Stimulated activated CD4-positive, alpha-beta T cell treated with anti-CD3 and anti-CD28 coated beads, Interleukin-1b, Interleukin-23, amount 100 ng/mL, for 48 hours (primary cell): ENCODE measurements around the gene KCNJ11.
"Not testable (repeated sequence)": the region's sequence is repeated elsewhere in the genome, so short reads cannot be mapped to it uniquely, and the experiment has no call there.

Source experiments
- DNase-seq: peaks from one replicate; pipeline ENCODE4 v3.0.0-alpha.2; 2020

KCNJ11 gene

DNA sequence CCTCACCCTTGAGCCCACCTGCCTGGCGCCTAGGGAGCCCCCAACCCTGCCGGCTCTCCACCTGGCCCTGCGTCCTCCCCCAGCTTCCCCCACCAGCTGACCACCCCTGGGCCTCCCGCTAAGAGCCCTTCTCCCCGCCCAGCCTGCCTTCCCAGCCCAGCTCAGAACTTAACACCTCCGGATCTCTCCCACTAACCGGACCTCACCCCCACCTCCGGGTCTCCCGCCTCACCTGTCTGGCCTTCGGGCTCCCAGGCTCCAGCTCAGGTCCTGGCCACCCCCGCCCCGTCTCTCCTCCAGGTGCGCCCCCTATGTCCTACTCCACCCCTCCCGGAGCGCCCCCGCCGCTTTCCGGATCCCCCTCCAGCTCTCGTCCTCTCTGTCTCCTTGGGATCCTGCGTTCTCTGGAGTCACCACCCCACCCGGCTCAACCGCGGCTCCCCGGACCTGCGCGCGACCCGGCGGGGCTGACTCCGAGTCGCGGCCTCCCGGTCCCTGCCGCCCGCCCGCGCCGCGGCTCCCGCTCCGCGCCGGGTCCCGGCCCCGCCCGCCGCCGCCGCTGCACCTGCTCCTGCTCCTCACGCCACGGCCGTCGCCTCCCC, at the start of gene KCNJ11:
TSS of gene KCNJ11 (minus strand) at position 51 of the 602 bp plus-strand sequence. CDS start 568 bp downstream, outside the sequence.
- no peak for DNase-seq

GRCh38 chr11:17437366-17437765, 48.9 kb upstream of the KCNJ11 start:
- no peak for DNase-seq

- DNase-seq: no peak
Observed at GRCh38 chr11:17434108-17434507, 45.6 kb upstream of the KCNJ11 start.

DNA sequence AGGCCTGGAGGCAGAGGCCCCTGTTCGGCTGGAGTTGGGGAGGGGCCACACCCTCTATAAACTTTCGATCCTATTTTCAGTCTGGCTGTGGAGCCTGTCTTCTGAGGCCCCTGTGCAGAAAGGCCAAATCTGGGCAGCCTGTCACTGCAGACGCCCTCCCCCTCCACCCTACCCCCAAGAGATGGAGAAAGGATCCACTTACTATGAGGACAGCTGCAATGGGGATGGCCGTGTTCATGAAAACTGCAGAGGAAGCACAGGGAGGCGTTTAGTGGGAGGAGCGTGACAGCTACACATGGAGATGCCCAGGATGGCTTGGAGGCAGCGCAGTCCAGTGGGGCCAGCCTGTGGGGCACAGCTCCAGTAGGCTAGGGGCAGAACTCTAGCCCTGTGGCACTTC, 43.5 kb upstream of the KCNJ11 start:
- DNase-seq: no peak

GRCh38 chr11:17431139-17431538, 42.7 kb upstream of the KCNJ11 start:
- no peak for DNase-seq

GRCh38 chr11:17430616-17431015, 42.2 kb upstream of the KCNJ11 start:
- DNase-seq: no peak

GRCh38 chr11:17428925-17429324, 40.5 kb upstream of the KCNJ11 start:
- no peak for DNase-seq

DNA sequence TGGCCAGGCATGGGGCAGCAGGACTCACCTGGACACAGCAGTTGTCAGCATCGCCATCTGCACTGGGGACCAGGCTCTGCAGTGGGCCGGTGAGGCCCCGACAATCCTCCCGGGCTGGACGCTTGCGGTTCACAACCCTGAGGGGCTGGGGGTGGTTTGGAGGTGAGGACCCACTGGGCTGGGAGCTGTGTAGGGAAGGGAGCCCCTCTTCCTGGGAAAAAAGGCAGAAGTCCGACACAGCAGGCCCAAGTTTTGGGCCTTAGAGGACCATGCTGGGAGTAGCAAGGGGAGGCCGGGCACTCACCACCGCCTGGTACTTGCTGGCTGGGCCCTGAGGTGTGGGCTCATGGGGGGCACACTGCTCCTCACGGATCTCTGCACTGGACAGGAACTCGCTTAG, 39.8 kb upstream of the KCNJ11 start:
- no peak for DNase-seq

- DNase-seq: not testable (repeated sequence)
Observed at GRCh38 chr11:17426233-17426632, 37.8 kb upstream of the KCNJ11 start.

- no peak for DNase-seq
Observed at GRCh38 chr11:17423533-17424310, 35.3 kb upstream of the KCNJ11 start.

DNA sequence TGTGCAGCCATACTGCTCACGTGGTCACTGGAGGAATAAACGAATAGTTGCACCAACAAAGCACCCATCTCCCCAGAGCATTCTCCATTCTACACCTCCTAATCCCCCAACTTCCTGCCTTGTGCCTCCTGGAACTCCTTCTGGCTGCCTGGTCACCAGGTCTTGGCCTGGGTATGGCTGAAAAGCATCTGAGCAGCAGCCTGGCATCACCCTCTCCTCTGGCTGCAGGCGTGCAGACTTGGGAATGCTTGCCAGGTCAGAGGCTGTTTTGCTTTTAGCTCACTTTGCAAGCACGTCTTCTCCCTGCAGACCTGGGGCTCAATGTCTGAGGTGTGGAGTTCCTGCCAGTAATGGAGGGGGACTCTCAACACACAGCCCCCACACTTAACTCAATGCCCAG, 33.3 kb upstream of the KCNJ11 start:
- no peak for DNase-seq

DNA sequence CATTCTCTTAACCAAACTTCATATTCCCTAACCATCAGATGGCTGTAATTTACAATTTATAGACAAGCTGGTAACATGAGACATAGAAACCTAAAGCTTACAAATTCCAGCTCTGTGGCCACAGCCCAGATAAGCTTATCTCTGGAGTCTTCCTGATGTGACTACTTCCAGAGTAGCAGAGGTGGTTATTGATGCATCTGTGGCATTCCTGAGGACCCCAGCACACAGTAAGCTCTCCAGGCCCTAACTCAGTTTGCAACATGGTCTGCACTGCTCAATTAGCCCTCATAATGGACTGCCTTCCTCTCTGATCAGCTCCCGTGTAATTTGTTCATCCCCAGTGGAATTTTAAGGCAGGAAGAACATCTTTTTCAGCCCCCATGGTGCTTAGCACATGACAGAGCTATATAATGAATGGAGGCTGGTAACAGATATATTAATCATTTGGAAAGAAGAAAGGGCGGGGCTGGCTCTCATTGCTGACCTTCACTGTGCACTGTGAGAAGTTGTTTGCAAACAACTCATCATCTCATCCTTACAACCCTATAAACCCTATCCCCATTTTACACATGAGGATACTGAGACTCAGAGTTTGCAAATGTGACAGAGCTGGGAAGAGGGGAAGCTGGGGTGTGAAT, 30.1 kb upstream of the KCNJ11 start:
- no peak for DNase-seq

DNA sequence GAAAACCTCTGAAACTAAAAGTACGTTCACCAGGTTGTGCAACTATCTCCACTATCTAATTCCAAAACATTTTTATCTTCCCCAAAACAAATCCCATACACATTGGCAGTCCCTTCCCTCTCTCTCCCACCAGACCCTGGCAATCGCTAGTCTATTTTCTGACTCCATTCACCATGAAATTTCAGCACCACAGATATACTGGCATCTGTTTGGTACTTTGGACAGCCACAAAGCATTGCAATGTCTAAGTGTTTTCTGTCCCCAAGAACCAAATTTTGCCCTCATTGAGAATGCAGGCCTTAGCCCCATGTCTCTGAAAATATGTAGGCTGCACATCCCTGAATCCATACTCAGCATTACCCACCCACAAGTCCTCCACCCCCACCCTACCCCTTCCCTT, 28.0 kb upstream of the KCNJ11 start:
- no peak for DNase-seq

DNA sequence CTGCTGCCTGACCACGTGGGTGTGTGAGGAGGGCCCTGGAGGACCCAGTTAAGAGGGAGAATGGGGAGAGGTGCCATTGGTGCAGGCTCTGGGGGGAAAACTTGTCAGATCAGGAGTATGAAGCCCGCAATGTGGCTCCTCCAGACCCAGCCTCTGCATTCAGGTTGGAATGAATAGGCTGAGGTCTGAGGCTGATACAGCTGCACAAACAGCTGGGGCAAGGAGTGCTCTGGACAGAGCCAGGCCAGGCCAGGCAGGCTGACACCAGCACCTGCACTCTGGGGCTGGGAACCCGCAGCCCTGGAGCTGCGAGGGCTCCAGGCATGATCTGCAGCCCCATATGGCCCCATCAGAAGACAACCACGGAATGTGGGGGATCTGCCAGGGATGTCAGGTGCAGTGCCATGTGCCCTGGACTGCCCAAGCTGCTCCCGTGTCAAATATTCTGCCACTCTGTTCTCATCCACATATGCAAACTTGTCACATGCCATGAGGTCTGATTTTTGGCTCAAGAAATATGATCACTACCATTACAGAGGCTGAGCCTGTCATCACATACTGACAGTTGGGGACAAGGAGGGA, 27.2 kb upstream of the KCNJ11 start:
- DNase-seq: no peak

DNA sequence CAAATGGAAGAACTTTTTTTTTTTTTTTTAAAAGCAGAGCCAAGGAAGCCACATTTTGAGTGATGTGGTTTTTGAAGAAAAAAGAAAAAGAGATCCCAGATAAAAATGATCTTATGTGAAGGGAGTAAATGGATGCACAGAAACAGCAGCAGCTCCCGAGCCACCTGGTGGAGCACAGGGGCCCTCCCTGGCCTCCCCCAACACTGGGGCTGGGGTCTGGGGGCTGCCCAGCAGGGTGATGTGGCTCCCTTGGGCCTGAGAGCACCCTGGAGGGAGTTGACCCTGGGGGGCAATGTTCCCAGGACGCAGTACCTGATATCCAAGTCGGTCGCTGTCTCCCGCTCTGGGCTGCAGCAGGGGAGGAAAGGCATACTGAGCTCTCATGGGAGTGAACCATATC, 26.5 kb upstream of the KCNJ11 start:
- DNase-seq: no peak

GRCh38 chr11:17414317-17414737, 25.9 kb upstream of the KCNJ11 start:
- no peak for DNase-seq

DNA sequence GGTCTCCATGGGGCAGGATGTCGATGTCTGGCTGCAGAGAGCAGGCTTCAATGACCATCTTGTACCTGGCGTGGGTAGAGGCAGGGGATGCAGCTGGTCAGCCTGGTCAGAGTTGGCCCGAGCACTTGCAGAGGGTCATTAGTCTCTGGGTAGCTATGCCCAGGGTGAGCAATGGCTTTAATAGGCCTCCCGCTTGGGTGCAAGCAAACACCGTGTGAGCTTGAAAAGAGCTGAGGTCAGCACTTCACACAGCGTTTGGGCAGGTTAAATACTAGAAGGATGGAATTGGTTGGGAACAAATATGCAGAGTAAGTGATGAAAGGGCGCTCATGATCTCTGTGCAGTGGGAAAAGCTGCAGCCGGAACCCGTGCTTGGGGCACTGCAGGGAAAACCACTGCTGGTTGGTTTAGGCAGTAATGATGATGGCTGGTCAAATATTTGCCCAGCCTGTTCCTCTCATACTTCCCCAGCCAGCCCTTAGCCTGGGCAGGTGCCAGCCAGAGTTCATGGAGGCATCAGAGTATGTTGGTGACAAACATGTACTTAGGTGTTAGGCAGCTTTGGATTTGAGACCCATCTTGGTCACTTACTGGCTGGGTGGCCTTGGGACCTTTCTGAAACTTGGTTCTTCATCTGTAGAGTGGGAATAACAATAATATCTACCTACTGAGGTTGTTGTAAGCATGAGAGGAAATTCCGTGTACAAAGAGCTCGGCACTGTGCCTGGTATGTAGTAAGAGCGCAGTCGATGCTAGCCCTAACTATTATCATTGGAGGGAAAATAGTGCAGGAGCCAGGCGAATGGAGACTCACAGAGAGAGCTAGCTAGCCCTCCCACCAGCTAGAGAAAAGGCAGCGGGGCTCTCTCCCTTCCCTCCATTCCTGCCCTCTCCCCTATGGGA, 25.2 kb upstream of the KCNJ11 start:
- DNase-seq: no peak

GRCh38 chr11:17412488-17413180, 24.2 kb upstream of the KCNJ11 start:
- DNase-seq: no peak

DNA sequence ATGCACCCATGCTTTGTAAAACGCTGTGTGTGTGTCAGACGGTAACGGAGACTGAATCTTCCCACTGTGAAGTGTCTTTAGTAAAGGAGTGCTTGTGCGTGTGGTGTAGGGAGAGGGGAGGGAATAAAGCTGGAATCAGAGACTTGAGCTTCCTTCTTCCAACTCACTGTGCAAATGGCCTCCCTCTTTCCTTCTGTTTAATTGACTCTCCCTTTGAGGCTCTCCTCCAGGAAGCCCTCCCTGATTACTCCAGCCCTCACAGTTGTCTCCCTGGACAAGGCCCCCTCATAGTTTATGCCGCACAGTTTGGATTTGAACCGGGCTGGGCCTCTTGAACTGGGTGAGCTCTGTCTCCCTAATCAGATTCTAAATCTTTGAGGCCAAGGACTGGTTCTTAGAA, 23.0 kb upstream of the KCNJ11 start:
- DNase-seq: no peak

GRCh38 chr11:17410606-17411379, 22.3 kb upstream of the KCNJ11 start:
- DNase-seq: no peak

- DNase-seq: no peak
Observed at GRCh38 chr11:17408641-17409040, 20.2 kb upstream of the KCNJ11 start.
